ENCODE results near the gene SH3TC1.

The SH3TC1 gene

DNA sequence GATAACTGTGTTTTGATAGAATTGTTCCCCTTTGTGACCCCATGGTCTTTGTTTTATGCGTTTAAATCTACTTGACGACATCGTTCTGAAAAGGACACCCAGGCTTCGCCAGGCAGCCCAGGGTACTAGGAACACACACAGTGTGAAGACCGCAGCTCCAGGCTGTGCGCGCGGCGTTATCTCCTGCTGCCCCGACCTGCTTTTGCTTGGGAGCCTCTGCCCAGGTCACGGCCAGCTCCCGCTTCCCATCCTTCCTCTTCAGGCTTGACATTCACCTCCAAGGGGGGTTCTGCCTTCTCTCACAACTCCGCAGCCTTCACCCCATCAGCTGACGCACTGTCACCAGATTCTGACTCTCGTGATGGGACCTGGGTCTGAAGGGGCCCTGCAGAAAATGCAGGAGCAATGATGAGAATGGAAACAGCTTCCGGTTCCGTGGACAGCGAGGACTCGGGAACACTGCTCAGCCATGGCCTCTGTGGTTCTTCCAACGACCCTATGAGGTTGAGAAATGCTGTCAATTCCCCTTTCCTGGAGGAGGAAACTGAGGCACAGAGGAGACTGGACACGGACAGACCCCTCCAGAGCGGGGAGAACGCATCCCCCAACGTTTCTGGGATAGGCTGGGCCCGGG lies 69.9 kb downstream of the SH3TC1 start:
- TF ChIP-seq, protein P1, sequence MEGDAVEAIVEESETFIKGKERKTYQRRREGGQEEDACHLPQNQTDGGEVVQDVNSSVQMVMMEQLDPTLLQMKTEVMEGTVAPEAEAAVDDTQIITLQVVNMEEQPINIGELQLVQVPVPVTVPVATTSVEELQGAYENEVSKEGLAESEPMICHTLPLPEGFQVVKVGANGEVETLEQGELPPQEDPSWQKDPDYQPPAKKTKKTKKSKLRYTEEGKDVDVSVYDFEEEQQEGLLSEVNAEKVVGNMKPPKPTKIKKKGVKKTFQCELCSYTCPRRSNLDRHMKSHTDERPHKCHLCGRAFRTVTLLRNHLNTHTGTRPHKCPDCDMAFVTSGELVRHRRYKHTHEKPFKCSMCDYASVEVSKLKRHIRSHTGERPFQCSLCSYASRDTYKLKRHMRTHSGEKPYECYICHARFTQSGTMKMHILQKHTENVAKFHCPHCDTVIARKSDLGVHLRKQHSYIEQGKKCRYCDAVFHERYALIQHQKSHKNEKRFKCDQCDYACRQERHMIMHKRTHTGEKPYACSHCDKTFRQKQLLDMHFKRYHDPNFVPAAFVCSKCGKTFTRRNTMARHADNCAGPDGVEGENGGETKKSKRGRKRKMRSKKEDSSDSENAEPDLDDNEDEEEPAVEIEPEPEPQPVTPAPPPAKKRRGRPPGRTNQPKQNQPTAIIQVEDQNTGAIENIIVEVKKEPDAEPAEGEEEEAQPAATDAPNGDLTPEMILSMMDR (conservative IDR thresholded peaks at IDR 0.05): no peak
- no peak for TF ChIP-seq ZFX (IDR thresholded peaks at IDR 0.05)
- no peak overlapping the region for H3K27ac ChIP-seq

DNA sequence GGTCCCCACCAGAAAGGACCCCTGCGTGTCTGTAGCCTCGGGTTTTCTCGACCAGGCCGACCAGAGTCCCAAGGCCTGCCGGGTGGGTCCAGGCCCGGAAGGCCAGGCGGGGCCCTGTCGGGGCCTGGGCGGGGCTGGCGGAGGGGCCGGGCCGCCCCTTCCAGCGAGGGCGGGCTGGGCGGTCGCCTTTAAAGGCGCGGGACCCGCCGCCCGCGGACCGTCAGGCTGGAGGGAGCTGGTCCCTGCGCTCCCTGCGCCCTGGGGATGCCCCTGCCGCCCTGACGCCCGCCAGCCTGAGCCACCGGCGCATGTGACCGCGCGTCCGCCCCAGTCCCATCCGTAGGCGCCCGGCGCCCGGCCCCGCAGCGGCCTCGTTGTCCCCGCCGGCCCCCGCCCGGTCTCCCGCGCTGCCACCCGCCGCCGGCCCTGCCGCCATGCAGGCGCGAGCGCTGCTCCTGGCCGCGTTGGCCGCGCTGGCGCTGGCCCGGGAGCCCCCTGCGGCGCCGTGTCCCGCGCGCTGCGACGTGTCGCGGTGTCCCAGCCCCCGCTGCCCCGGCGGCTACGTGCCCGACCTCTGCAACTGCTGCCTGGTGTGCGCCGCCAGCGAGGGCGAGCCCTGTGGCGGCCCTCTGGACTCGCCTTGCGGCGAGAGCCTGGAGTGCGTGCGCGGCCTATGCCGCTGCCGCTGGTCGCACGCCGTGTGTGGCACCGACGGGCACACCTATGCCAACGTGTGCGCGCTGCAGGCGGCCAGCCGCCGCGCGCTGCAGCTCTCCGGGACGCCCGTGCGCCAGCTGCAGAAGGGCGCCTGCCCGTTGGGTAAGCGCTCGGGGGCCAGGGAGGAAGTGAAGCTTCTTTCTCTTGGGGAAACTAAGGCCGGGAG lies 70.7 kb downstream of the SH3TC1 start, which contains the start of gene HTRA3:
TSS of gene HTRA3 (plus strand) at position 220 of the 883 bp plus-strand sequence. CDS start at position 435, 215 bp downstream.
- TF ChIP-seq ZFX (IDR thresholded peaks at IDR 0.05): no peak
- TF ChIP-seq, protein P1 (conservative IDR thresholded peaks at IDR 0.05): no peak
- no peak within 1 kb of the TSS for H3K27ac ChIP-seq

DNA sequence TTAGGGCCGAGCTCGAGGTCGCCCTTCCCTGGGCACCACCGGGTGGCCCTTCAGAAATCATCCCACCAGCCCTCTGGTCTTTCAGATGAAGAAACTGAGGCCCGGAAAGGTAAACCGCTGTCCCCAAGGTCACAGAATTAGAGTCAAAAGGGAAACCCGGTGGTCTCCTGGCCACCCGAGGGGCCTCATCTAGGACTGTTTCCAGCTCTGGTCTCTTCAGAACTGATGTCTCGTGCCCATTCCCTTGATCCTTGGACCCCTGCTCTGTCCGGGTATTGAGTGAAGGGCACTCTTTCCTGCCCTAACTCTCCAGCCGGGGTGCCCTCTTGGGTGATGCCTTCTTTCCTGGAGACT lies 71.3 kb downstream of the SH3TC1 start:
- H3K27ac ChIP-seq: no peak overlapping the region
- TF ChIP-seq, protein P1 (conservative IDR thresholded peaks at IDR 0.05): no peak
- no peak for TF ChIP-seq ZFX (IDR thresholded peaks at IDR 0.05)

DNA sequence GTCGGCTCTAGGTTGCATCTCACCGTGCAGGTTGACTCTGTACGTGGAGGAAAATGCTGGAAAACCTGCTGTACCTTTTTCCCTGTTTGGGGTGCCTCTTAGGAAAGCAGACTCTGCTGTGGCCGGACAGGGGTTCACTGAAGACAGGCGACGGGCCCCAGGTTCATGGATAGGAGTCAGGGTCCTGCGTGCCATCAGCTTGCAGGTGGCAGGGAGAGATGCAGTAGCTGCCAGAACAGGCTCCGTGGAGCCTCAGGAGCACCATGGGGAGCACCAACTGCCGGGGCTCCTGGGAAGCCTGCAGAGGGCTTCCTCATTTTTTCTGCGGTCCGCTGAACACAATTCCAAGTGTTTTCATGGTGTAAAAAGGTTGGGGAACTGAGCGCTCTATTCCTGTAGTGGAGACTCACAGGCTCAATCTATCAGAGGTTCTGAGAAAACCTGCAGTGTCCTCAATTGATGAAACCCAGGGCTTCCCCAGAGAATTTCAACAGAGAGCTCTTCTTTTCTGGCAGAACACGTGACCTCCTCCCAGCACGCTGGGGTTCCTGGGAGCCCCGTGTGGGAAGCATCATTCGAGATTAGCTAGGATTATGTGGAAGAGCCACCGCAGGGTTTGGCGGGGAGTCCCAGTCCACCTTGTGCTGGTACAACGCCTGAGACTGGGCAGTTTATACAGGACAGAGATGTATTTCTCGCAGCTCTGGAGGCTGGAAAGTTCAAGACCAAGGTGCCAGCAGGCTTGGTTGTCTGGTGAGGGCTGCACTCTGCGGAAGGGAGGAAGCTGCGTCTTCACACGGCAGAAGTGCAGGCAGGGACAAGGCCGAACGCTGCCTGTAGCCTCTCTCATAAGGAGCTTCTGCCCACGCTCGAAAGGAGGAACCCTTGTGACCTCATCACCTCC lies 72.1 kb downstream of the SH3TC1 start:
- no peak overlapping the region for H3K27ac ChIP-seq
- TF ChIP-seq, protein P1 (conservative IDR thresholded peaks at IDR 0.05): no peak
- no peak for TF ChIP-seq ZFX (IDR thresholded peaks at IDR 0.05)

DNA sequence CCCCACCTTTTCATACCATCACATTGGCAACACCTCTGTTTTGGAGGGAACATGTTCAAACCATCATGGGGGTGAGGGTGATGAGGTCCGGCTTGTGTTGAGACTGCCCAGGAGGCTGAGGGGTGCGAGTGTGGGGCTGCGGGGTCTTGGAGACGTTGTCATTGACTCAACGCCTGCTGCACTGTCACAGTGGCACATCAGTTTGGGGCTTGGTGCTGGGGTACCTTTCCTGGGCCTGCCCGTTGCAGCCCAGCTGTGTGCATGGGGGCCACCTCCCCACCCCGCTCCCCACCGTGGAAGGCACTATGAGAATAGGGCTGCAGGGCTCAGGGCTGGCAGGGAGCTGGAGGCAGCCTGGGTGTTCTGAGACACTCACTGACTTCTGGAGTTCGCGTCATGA lies 72.7 kb downstream of the SH3TC1 start:
- no peak for TF ChIP-seq ZFX (IDR thresholded peaks at IDR 0.05)
- TF ChIP-seq, protein P1 (conservative IDR thresholded peaks at IDR 0.05): no peak
- no peak overlapping the region for H3K27ac ChIP-seq

DNA sequence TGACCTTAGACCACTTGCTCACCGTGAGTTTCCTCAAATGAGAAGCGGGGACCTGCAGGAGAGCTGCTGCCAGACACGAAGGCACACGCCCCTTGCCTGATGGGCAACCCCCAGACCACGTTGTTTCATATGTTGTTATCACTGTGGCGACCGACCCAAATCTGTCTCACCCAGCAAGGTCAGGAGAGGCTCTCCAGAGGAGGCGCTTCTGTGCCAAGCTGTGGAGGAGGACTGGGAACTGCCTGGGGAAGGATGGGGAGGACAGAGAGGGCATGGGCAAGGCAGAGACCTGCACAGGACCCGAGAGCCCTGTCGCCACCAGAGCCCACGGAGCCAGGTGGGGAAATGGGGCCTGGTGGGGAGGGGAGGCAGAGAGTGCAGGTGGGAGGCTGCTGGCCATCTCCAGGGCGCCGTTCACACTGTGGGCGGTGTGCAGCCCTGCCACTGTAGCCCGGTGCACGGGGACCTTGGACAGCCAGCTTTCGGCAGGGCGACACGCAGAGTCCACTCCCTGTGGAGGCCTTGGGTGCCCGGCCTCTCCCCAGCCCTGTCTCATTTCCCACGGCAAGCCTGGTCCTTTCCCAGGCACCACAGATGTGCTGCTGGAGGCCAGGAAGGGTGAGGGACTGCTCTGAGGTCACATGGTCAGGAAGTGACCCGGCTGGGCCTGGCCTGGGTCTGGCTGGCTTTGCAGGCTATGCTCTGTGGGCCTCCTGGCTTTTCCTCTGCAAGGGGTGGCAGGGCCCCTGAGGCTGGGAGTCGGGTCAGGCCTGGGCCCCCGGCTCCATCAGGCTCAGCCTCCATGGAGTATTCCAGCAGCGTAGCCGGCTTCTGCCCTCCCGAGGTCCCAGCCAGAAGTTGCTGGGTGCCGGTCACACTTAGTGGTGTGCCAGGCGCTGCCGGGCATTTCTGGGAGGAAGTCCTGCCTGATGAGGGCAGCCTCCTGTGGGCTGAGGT lies 73.7 kb downstream of the SH3TC1 start:
- TF ChIP-seq, protein P1 (conservative IDR thresholded peaks at IDR 0.05): no peak
- TF ChIP-seq ZFX (IDR thresholded peaks at IDR 0.05): no peak
- no peak overlapping the region for H3K27ac ChIP-seq

All from C4-2B (cell line).